Activated naive CD8-positive, alpha-beta T cell treated with anti-CD3 and anti-CD28 coated beads for 36 hours (primary cell): ENCODE measurements around the gene ZSCAN10. TPM values are rescaled to one million over a fixed set of nuclear protein-coding genes. Genes with fewer than 3 reads are reported as not detected.

ENCODE experiments used
- DNase-seq: peaks from one replicate; pipeline ENCODE4 v3.0.0; 2021
- H3K27ac Mint-ChIP-seq: one replicate; pipeline ENCODE4 v1.8.0; 2022; ENCODE audit warnings: mild to moderate bottlenecking, moderate library complexity, mixed read lengths
- H3K27me3 Mint-ChIP-seq: one replicate; pipeline ENCODE4 v1.8.0; 2022; ENCODE audit warnings: mild to moderate bottlenecking, mixed read lengths
- H3K36me3 Mint-ChIP-seq: one replicate; pipeline ENCODE4 v1.8.0; 2021; ENCODE audit warnings: mild to moderate bottlenecking, mixed read lengths
- H3K4me1 Mint-ChIP-seq: one replicate; pipeline ENCODE4 v1.8.0; 2021; ENCODE audit warnings: mixed read lengths
- H3K4me3 Mint-ChIP-seq: one replicate; pipeline ENCODE4 v1.8.0; 2022; ENCODE audit warnings: mild to moderate bottlenecking, moderate library complexity, mixed read lengths
- H3K9me3 Mint-ChIP-seq: one replicate; pipeline ENCODE4 v1.8.0; 2022; ENCODE audit warnings: mixed read lengths
- total RNA-seq, 2 experiments: library from RNA; stranded (reverse); gene quantifications; one replicate each; pipeline ENCODE4 v1.2.3, GENCODE V29; 2021

The ZSCAN10 gene
- total RNA-seq, 2 experiments from 2014 or later = not detected

DNA sequence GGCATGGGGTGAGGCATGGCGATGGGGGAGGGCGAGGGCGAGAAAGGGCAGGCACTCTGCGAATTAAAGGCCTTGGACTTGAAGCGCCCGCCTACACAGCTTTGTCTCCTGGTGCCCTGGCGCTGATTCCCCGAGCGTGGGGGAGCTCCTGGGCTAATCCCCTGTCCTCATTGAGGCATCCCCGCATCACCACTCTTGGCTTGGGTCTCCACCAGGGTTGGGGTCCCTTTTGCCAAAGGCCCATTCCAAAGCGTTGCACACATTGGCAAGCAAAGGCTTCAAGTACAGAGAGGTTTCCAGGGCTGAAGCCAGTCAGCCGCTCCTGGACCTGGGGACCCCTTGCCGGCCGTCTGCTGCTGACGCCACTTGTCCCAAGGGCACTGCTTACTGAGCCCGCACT is 21.3 kb upstream of the ZSCAN10 start:
- Mint-ChIP-seq H3K27me3 (no peaks in the 10 kb centered on the region), H3K36me3 (peaks cover 3% of the 10 kb centered on the region), H3K4me3 (no peak overlapping the region), H3K27ac (no peak overlapping the region), H3K9me3 (no peaks in the 10 kb centered on the region), H3K4me1 (peaks cover 11% of the 10 kb centered on the region)
- no peak for DNase-seq

GRCh38 chr16:3119701-3120408 is 20.8 kb upstream of the ZSCAN10 start:
- no peaks in the 10 kb centered on the region for H3K27me3 Mint-ChIP-seq
- H3K36me3 Mint-ChIP-seq = no peaks in the 10 kb centered on the region
- no peaks in the 10 kb centered on the region for H3K9me3 Mint-ChIP-seq
- DNase-seq = no peak
- H3K4me3 Mint-ChIP-seq = no peak overlapping the region
- peaks cover 7% of the 10 kb centered on the region for H3K4me1 Mint-ChIP-seq
- no peak overlapping the region for H3K27ac Mint-ChIP-seq

- DNase-seq = no peak
- no peak overlapping the region for H3K4me3 Mint-ChIP-seq
- H3K27ac Mint-ChIP-seq = no peak overlapping the region
- no peaks in the 10 kb centered on the region for H3K36me3 Mint-ChIP-seq
- H3K4me1 Mint-ChIP-seq = peaks cover 7% of the 10 kb centered on the region
- H3K27me3 Mint-ChIP-seq = no peaks in the 10 kb centered on the region
- no peaks in the 10 kb centered on the region for H3K9me3 Mint-ChIP-seq
These were observed 20.2 kb upstream of the ZSCAN10 start for GRCh38 chr16:3119286-3119685.

- H3K27ac Mint-ChIP-seq = no peak overlapping the region
- no peaks in the 10 kb centered on the region for H3K36me3 Mint-ChIP-seq
- peaks cover 6% of the 10 kb centered on the region for H3K4me1 Mint-ChIP-seq
- no peaks in the 10 kb centered on the region for H3K9me3 Mint-ChIP-seq
- H3K27me3 Mint-ChIP-seq = no peaks in the 10 kb centered on the region
- H3K4me3 Mint-ChIP-seq = no peak overlapping the region
- DNase-seq = no peak
These were observed 19.8 kb upstream of the ZSCAN10 start for GRCh38 chr16:3118846-3119245.

DNA sequence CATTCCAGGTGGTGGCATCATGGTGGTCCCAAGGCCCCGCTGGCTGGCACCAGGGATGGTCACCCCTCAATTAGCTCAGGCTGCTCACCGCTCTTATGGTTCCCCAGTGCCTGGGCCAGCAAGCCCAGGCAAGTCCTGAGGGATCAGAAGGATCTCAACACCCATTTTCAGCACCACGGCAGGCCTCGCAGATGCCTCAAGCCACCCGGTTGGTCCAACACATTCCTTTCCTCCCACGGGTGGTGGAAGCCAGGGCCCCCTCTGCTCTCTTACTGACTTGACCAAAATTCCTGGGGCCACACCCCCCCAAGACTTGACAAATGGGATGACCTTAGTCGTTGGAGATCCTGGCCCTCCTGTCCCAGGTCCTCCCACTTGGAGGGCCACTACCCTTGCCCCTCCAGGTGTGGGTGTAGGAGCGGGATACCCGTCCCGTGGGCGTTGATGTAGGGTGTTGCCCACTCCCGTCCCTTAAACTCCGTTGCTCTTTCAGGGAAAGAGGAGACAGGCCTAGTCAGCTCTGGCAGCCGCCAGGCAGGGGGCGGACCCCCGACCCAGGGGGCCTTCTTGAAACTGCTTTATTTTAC is 19.2 kb upstream of the ZSCAN10 start:
- Mint-ChIP-seq H3K27me3 (no peaks in the 10 kb centered on the region), H3K36me3 (no peaks in the 10 kb centered on the region), H3K9me3 (no peaks in the 10 kb centered on the region), H3K27ac (no peak overlapping the region), H3K4me1 (peaks cover 1% of the 10 kb centered on the region), H3K4me3 (no peak overlapping the region)
- DNase-seq = no peak

DNA sequence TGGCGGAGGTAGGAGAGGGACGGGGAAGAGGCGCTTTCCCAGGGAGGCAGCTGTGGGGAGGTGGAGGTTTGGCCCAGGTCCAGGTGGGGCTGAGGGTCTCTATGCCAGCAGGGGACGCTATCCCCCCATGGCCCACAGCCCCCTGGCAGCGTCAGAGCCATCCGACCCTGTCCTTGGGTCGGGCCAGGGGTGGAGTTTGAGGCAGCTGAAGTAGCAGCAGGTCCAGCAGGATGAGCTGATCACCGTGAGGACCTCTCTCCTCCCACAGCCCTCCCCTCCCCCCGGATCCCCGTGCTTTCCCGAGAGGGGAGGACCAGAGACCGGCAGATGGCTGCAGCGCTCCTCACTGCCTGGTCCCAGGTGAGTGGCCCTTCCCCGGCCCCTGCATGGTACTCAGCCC is 16.5 kb upstream of the ZSCAN10 start:
- Mint-ChIP-seq H3K36me3 (no peaks in the 10 kb centered on the region), H3K27me3 (no peaks in the 10 kb centered on the region), H3K27ac (no peak overlapping the region), H3K9me3 (no peaks in the 10 kb centered on the region), H3K4me3 (no peak overlapping the region), H3K4me1 (no peaks in the 10 kb centered on the region)
- DNase-seq = no peak

DNA sequence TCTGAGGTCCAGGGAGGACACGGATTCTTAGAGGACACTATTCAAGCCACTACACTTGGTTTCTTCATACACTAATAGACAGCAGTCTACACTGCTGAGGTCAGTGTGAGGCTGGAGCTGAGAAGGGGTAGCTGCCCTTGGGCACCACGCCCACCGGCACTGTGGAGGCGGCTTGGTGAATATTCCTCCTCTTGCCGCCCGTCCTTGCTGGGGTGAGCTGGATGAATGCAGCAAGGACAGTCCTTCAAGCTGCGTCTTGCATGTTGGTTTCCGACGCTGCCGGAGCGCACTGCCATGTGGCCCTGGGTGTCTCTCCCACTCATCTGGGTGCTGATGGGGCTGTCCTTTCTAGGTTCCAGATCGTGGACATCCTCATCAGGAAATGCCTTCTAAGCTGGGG is 15.9 kb upstream of the ZSCAN10 start:
- no peaks in the 10 kb centered on the region for H3K36me3 Mint-ChIP-seq
- no peaks in the 10 kb centered on the region for H3K4me1 Mint-ChIP-seq
- DNase-seq = no peak

GRCh38 chr16:3113765-3114479 is 14.8 kb upstream of the ZSCAN10 start:
- Mint-ChIP-seq H3K27me3 (no peaks in the 10 kb centered on the region), H3K4me3 (no peak overlapping the region)

More for the DNA sequence above, 15.9 kb upstream of the ZSCAN10 start:
- no peak overlapping the region for H3K4me3 Mint-ChIP-seq
- H3K9me3 Mint-ChIP-seq = no peaks in the 10 kb centered on the region
- H3K27me3 Mint-ChIP-seq = no peaks in the 10 kb centered on the region
- no peak overlapping the region for H3K27ac Mint-ChIP-seq

DNA sequence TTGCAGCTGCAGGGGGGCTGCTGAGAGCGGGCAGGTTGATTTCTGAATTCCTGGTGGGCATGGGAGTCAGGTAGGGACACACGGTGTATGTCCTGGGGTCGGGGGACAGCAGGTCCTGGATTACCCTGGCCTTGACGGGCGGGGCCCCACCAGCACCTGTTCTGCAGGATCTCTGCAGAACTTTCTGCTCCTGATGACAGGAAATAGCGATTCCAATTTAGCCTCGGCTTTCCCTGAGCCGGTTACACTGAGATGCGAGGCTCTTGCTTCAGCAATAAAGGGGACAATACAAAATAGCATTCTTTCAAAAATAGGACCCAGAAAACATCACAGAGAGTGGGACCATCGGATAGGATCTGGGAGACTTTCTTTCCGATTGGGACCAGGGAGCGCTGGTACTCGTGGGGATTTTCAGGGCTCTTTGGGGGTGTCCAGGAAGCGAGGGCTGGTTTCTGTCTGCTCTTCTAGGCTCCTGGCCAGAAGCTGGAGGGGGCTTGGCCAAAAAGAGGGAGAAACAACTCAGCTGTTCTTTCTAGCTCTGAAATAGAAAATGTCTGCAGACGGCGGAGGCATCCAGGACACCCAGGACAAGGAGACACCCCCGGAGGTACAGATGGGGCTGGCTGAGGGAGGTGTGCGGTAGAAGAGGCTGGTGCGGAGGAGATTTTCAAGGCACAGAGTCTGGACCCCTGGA is 13.9 kb upstream of the ZSCAN10 start:
- Mint-ChIP-seq H3K4me3 (peak overlapping the region; percentile 30), H3K27me3 (no peaks in the 10 kb centered on the region), H3K4me1 (no peaks in the 10 kb centered on the region), H3K9me3 (no peaks in the 10 kb centered on the region), H3K36me3 (no peaks in the 10 kb centered on the region), H3K27ac (no peak overlapping the region)
- DNase-seq = no peak

More at GRCh38 chr16:3113765-3114479, 14.8 kb upstream of the ZSCAN10 start:
- Mint-ChIP-seq H3K36me3 (no peaks in the 10 kb centered on the region), H3K9me3 (no peaks in the 10 kb centered on the region), H3K27ac (no peak overlapping the region), H3K4me1 (no peaks in the 10 kb centered on the region)
- DNase-seq = no peak

GRCh38 chr16:3112058-3112880 is 13.2 kb upstream of the ZSCAN10 start, which contains the start of gene ZNF205:
Gene ZNF205 (plus strand): TSS chr16:3112586. CDS start chr16:3113431, 845 bp downstream.
- Mint-ChIP-seq H3K27me3 (no peaks in the 10 kb centered on the region), H3K36me3 (no peaks in the 10 kb centered on the region), H3K27ac (no peak within 1 kb of the TSS), H3K4me3 (peak within 1 kb of the TSS; percentile 30), H3K9me3 (no peaks in the 10 kb centered on the region), H3K4me1 (peaks cover under 1% of the 10 kb centered on the region)
- DNase-seq = no peak

GRCh38 chr16:3106205-3106928 is 7.3 kb upstream of the ZSCAN10 start:
- Mint-ChIP-seq H3K36me3 (no peaks in the 10 kb centered on the region), H3K27me3 (no peaks in the 10 kb centered on the region), H3K27ac (peak overlapping the region; percentile 92), H3K9me3 (no peaks in the 10 kb centered on the region), H3K4me3 (peak overlapping the region; percentile 81), H3K4me1 (peaks cover 10% of the 10 kb centered on the region)
- DNase-seq = peak; percentile 95

- Mint-ChIP-seq H3K27ac (no peak overlapping the region), H3K4me3 (no peak overlapping the region), H3K9me3 (no peaks in the 10 kb centered on the region), H3K36me3 (no peaks in the 10 kb centered on the region), H3K4me1 (peaks cover 23% of the 10 kb centered on the region), H3K27me3 (no peaks in the 10 kb centered on the region)
- no peak for DNase-seq
These were observed 2.9 kb upstream of the ZSCAN10 start for GRCh38 chr16:3101841-3102470.

DNA sequence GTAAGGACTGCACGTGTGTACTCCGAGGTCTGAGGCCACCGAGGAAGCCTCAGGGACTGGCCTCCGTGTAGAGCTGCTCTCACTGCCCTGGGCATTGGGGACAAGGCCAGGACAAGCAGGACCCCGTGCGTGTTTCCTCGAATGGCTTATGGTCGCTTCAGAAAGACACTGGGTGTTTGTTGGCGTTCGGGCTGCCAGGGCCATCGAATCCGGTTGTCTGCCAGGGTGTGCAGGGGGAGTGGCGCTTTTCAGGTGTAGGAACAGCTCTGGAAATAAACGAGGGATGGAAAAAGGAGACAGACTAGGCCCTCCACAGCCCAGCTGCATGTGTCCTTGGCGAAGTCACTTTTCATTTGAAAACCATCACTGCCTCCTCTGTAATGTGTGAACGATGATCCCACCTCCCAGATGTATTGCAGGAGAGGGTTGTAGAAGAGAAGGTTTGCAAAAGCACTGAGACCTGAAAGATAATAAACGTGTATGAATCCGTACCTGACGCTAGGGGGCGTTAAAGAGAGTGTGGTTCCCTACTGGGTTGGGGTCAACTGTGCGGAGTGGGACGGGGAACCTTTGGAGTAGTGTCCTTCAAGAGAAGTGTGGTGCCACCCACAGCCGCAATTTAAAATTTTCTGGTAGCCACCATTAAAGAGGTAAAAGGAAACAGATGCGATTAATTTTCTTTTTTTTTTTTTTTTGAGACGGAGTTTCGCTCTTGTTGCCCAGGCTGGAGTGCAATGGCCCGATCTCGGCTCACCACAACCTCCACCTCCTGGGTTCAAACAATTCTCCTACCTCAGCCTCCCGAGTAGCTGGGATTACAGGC is 2.1 kb upstream of the ZSCAN10 start:
- Mint-ChIP-seq H3K4me1 (peaks cover 23% of the 10 kb centered on the region), H3K27ac (peak overlapping the region; percentile 74), H3K4me3 (peak overlapping the region; percentile 59), H3K9me3 (no peaks in the 10 kb centered on the region), H3K27me3 (no peaks in the 10 kb centered on the region), H3K36me3 (no peaks in the 10 kb centered on the region)
- DNase-seq = no peak
